Stimulated activated CD4-positive, alpha-beta T cell treated with anti-CD3 and anti-CD28 coated beads, Interleukin-12 subunit alpha, Interleukin-12 subunit beta, amount 100 ng/mL, for 48 hours (primary cell): Measurements from ENCODE around the gene SLC48A1.

Source experiments
- DNase-seq, 3 donors: peaks; one replicate each; pipeline ENCODE4 v3.0.0-alpha.2; 2020; ENCODE audit warnings: low read depth in 2 of 3, low spot score in 1 of 3

The SLC48A1 gene

DNA sequence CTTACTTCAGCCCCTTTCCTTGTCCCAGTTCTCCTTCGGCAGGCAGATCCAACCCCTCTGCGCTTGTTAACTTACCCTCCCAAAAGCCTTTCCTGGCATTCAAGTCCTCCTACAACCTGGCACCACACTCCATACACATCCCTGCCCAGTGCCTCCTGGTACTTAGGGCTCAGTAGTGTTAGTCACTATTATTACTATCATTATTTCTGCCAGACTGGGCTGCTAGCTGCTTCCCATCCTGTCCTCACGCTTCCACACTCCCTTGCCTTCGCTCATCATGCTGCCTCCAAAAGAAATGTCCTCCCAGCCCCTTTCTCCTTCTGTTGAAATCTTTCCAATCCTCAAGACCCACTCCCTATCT, 48.3 kb downstream of the SLC48A1 start:
- DNase-seq: no peak

- DNase-seq: no peak
These were observed 49.4 kb downstream of the SLC48A1 start for GRCh38 chr12:47822401-47822800.

DNA sequence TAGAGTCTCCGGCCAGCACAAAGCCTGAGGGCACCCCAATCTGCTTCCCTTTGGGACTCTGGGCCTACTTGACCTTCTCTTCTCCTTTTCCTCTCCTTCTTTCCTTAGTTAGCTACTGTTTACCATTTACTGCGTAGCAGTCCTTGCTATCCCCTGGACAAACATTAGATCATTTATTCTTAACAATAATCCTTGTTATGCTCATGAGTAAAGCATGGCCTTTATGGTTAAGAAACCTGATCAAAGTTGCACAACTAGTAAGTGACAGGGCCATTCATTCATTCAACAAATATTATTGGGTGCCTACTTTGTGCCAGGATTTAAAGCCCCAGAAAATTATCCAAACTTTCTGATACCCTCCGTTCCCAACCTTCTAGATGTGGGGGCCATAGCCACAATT, 49.8 kb downstream of the SLC48A1 start:
- no peak for DNase-seq

DNA sequence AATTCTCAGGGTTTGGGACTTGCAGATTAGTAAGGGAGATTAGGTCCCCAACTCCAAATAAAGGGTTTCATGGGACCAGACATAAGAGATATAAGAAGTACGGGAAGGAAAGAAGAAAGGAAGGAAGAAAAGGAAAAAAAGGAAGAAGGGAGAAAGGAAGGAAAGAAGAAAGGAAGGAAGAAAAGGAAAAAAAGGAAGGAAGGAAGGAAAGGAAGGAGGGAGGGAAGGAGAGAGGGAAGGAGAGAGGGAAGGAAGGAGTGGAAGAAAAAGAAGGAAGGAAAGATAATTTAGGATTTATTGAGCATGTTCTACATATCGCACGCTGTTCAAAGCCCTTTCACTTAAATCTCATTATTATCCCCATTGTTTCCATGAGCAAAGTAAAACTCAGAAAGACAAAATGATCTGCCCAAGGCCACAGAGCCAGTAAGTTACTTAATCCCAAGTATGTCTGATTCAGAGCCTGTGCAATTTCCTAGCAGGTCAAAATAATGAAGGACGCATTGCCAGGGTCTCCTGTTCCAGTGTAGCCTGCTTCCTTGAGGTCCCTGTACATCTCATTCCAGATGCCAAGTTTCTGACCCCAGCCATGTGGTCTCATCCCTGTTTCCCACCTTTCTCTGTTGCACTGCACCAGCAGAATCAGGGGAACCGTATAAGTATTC, 50.5 kb downstream of the SLC48A1 start:
- no peak for DNase-seq

DNA sequence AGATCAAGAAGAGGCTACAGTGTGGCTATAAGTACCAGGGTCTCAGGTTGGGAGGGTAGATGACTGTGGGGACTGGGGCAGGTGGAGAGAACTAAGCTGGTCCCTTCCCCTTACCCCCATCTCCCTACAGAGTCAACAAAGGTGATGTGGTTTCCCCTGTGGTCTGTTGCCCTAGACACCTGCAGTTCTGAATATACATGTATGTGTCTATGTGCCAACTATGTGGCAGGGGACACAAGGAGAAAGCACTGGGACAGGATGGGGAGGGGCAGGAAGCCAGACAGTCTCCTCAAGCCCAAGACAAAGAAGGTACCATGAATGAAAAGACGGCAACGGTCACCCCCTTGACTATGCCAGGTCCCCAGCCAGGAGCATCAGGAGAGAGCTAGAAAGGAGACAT, 51.2 kb downstream of the SLC48A1 start:
- DNase-seq: no peak

DNA sequence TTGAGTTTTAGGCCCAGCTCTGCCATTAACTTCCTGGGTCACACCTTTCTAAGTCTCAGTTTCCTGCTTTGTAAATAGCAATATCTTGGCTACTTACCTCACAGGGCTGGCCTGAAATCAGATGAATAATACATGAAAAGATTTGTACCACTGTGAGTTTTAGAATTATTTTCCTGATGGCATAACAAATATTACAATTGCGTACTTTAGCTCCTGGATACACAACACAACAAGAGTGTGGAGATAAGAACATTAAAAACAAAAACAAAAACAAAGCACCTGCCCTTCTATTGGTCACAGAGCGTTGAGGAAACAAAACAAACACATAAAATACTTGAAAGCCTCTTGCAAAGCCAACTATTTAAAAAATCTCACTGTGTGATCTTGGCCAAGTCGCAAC, 51.6 kb downstream of the SLC48A1 start:
- DNase-seq: no peak

- DNase-seq: no peak
These were observed 52.2 kb downstream of the SLC48A1 start for GRCh38 chr12:47825173-47825639.

GRCh38 chr12:47828008-47828975, 55.3 kb downstream of the SLC48A1 start:
- DNase-seq: no peak

DNA sequence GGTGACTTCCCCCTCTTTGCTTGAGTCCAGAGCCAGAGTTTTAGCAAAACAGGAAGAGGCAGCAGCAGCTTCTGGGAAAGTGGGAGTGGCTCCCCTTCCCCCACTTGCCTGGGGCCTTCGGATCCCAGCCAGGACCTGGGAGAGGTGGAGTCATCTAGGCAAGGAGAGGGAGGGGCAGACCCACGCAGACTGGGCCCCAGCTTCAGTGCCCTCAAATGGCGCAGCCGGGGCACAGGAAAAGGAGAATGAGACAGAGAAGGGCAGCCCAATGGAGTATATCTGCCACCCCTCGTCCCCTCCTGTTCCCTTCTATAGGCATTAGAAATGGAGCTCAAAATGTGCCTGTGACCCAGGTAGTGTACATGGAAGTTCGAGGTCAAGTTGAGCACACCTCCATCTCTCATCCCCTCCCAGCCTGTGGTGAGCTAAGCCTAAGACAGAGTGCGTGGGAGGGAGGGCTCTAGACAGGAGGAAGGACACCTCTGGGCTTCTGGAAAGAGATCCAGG, 56.0 kb downstream of the SLC48A1 start:
- no peak for DNase-seq

DNA sequence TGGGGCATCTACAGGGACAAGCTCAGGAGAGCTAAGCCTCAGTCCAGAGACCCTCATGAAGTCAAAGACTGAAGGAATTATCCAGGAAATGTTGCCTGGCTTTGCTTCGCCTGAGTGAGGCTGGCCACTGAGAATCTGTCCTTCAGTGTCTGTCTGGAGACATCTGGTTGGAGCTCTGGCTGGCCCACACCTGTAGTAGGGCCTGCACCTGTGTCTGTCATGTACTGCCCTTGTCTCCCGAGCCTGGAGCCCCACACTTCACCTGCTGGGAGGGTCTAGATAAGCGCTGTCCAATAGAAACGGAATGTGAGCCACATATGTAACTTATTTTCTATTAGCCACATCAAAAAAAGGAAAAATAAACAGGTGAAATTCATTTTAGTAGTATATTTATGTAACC, 56.5 kb downstream of the SLC48A1 start:
- no peak for DNase-seq
